Gastroesophageal sphincter (tissue), 4 donors: Measurements from ENCODE around the gene TECPR2. TPM values are rescaled to one million over a fixed set of nuclear protein-coding genes. Genes with fewer than 3 reads are reported as not detected.
"Not testable (repeated sequence)": the region's sequence is repeated elsewhere in the genome, so short reads cannot be mapped to it uniquely, and the experiment has no call there.

Source experiments
- ATAC-seq: fragments of 150-250 bp; one replicate; pipeline ENCODE4 v1.9.1; 2016; ENCODE audit warnings: mild to moderate bottlenecking, moderate library complexity
- H3K27ac ChIP-seq, 4 donors: fragments of 200-600 bp; sonication (generic) in 3 of 4; 1 replicate in 3 of 4; 2 replicates in 1 of 4; pipeline ENCODE4 v1.5.1; 2016 to 2019
- H3K27me3 ChIP-seq: fragments of 200-600 bp; sonication (generic); one replicate; pipeline ENCODE4 v1.5.1; 2019
- H3K36me3 ChIP-seq, 2 donors: fragments of 200-600 bp; sonication (generic); one replicate each; pipeline ENCODE4 v1.5.1; 2019; ENCODE audit warnings: control low read depth in 1 of 2
- H3K4me1 ChIP-seq, 3 donors: fragments of 200-600 bp; sonication (generic); 1 replicate in 2 of 3; 2 replicates in 1 of 3; pipeline ENCODE4 v1.5.1; 2016 to 2019; ENCODE audit warnings: control low read depth in 2 of 3
- H3K4me3 ChIP-seq, 2 donors: fragments of 200-600 bp; sonication (generic); one replicate each; pipeline ENCODE4 v1.5.1; 2019; ENCODE audit warnings: mild to moderate bottlenecking in 1 of 2, moderate library complexity in 1 of 2
- H3K9me3 ChIP-seq, 3 donors: fragments of 200-600 bp; sonication (generic); one replicate each; pipeline ENCODE4 v1.5.1; 2017 to 2019; ENCODE audit warnings: control low read depth in 2 of 3
- EP300 ChIP-seq: sonication (generic); formaldehyde crosslinking; IDR thresholded peaks from one replicate; pipeline ENCODE4 v1.6.1; 2017; ENCODE audit warnings: antibody characterized with exemption, mild to moderate bottlenecking
- POLR2A ChIP-seq, 2 donors: fragments of 450-650 bp; IDR thresholded peaks; one replicate each; pipeline ENCODE4 v1.6.1; 2017; ENCODE audit warnings: antibody characterized with exemption in 2 of 2, mild to moderate bottlenecking in 2 of 2, moderate library complexity in 1 of 2
- POLR2AphosphoS5 ChIP-seq: sonication (generic); formaldehyde crosslinking; IDR thresholded peaks from one replicate; pipeline ENCODE4 v1.6.1; 2017; ENCODE audit warnings: antibody characterized with exemption
- WGBS, 2 donors: methylation state at CpG; one replicate each; pipeline ENCODE4 v1.1.5; 2018; ENCODE audit warnings: low coverage in 1 of 2; 5-methylcytosine and 5-hydroxymethylcytosine counted together
- total RNA-seq, 4 donors: library from RNA; depleted of rRNA; stranded (reverse); fragments of >200 nt; gene quantifications; one replicate each; pipeline ENCODE4 v1.1.0, GENCODE V29; 2016
- TF ChIP-seq, protein P1 (sequence below), 4 experiments: fragments of 200-600 bp in 2 of 4; fragments of 450-650 bp in 2 of 4; sonication (generic) in 1 of 4; IDR thresholded peaks; one replicate each; pipeline ENCODE4 v1.5.1; 2017 to 2019; ENCODE audit warnings: antibody characterized with exemption in 4 of 4, mild to moderate bottlenecking in 2 of 4, moderate library complexity in 2 of 4

Gene TECPR2
- total RNA-seq, 4 donors from 2014 or later, result 26.0 to 57.2 (median 30.5) TPM

- no peak for ATAC-seq
- Histone ChIP-seq H3K27ac (no peak overlapping the region), H3K27me3 (no peaks in the 10 kb centered on the region), H3K4me1 (peaks cover 2 to 15% (median 6%) of the 10 kb centered on the region in 3 donors), H3K4me3 (no peak overlapping the region), H3K36me3 (peaks cover 0 to 23% of the 10 kb centered on the region in 2 donors), H3K9me3 (no peaks in the 10 kb centered on the region)
- TF ChIP-seq POLR2AphosphoS5 (no peak), EP300 (no peak), POLR2A (IDR thresholded peaks at IDR 0.05) (no peak)
- TF ChIP-seq, protein P1, sequence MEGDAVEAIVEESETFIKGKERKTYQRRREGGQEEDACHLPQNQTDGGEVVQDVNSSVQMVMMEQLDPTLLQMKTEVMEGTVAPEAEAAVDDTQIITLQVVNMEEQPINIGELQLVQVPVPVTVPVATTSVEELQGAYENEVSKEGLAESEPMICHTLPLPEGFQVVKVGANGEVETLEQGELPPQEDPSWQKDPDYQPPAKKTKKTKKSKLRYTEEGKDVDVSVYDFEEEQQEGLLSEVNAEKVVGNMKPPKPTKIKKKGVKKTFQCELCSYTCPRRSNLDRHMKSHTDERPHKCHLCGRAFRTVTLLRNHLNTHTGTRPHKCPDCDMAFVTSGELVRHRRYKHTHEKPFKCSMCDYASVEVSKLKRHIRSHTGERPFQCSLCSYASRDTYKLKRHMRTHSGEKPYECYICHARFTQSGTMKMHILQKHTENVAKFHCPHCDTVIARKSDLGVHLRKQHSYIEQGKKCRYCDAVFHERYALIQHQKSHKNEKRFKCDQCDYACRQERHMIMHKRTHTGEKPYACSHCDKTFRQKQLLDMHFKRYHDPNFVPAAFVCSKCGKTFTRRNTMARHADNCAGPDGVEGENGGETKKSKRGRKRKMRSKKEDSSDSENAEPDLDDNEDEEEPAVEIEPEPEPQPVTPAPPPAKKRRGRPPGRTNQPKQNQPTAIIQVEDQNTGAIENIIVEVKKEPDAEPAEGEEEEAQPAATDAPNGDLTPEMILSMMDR (IDR thresholded peaks at IDR 0.05), result no peak
- 72 to 74% methylated on average over 3 to 8 of the region's 9 CpGs for WGBS, 2 donors
These were observed 36.9 kb upstream of the TECPR2 start for GRCh38 chr14:102325791-102326345.

GRCh38 chr14:102326583-102326982, 36.2 kb upstream of the TECPR2 start:
- TF ChIP-seq POLR2A (IDR thresholded peaks at IDR 0.05) (no peak), POLR2AphosphoS5 (no peak)
- Histone ChIP-seq H3K27me3 (no peaks in the 10 kb centered on the region), H3K4me1 (peaks cover 2 to 12% (median 6%) of the 10 kb centered on the region in 3 donors), H3K27ac (no peak overlapping the region), H3K36me3 (peaks cover 0 to 30% of the 10 kb centered on the region in 2 donors), H3K4me3 (no peak overlapping the region), H3K9me3 (no peaks in the 10 kb centered on the region)
- 95% methylated on average over 3 of the region's 14 CpGs; no CpG with 5 or more reads in 1 of the 2 donors for WGBS, 2 donors
- ATAC-seq, result no peak

GRCh38 chr14:102329381-102329780, 33.4 kb upstream of the TECPR2 start:
- WGBS, 2 donors, result 93 to 96% methylated on average over 6 of the region's 6 CpGs
- H3K36me3 ChIP-seq, result peaks cover 0 to 58% of the 10 kb centered on the region in 2 donors
- H3K9me3 ChIP-seq, H3K27me3 ChIP-seq, H3K4me1 ChIP-seq, ATAC-seq, H3K4me3 ChIP-seq, H3K27ac ChIP-seq: not testable (repeated sequence)

DNA sequence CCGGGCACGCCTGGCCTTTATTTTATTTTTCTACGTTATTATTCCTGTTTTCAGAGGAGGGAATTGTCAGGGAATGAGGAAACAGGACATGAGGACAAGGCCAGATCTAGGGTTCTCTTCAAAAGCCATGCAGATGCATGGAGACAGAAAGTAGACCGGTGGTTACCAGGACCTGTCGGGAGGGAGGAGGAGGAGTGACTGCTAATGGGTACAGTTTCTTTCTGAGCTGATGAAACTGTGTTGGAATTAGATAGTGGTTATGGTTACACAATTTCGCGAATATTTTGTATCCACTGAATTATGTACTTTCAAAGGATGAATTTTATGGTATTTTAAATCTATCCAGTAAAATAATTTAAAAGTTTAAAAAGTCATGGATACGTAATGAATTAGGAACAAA, 31.9 kb upstream of the TECPR2 start:
- no peaks in the 10 kb centered on the region for H3K27me3 ChIP-seq
- no peaks in the 10 kb centered on the region for H3K9me3 ChIP-seq
- ATAC-seq, result no peak
- H3K36me3 ChIP-seq, result peaks cover 0 to 68% of the 10 kb centered on the region in 2 donors
- WGBS, 2 donors, result 90 to 100% methylated on average over 6 to 8 of the region's 8 CpGs
- H3K4me3 ChIP-seq, result no peak overlapping the region
- TF ChIP-seq EP300, result no peak
- TF ChIP-seq, protein P1 (IDR thresholded peaks at IDR 0.05), result no peak
- no peaks in the 10 kb centered on the region for H3K4me1 ChIP-seq
- no peak overlapping the region for H3K27ac ChIP-seq

GRCh38 chr14:102333390-102333789, 29.4 kb upstream of the TECPR2 start:
- ATAC-seq, result no peak
- Histone ChIP-seq H3K27ac (no peak overlapping the region), H3K4me3 (no peak overlapping the region), H3K9me3 (no peaks in the 10 kb centered on the region), H3K4me1 (no peaks in the 10 kb centered on the region), H3K36me3 (peaks cover 0 to 75% of the 10 kb centered on the region in 2 donors), H3K27me3 (no peaks in the 10 kb centered on the region)
- no peak for TF ChIP-seq POLR2AphosphoS5
- TF ChIP-seq POLR2A (IDR thresholded peaks at IDR 0.05), result no peak
- TF ChIP-seq, protein P1 (IDR thresholded peaks at IDR 0.05), result no peak
- WGBS, 2 donors, result 81 to 82% methylated on average over 5 to 7 of the region's 7 CpGs

DNA sequence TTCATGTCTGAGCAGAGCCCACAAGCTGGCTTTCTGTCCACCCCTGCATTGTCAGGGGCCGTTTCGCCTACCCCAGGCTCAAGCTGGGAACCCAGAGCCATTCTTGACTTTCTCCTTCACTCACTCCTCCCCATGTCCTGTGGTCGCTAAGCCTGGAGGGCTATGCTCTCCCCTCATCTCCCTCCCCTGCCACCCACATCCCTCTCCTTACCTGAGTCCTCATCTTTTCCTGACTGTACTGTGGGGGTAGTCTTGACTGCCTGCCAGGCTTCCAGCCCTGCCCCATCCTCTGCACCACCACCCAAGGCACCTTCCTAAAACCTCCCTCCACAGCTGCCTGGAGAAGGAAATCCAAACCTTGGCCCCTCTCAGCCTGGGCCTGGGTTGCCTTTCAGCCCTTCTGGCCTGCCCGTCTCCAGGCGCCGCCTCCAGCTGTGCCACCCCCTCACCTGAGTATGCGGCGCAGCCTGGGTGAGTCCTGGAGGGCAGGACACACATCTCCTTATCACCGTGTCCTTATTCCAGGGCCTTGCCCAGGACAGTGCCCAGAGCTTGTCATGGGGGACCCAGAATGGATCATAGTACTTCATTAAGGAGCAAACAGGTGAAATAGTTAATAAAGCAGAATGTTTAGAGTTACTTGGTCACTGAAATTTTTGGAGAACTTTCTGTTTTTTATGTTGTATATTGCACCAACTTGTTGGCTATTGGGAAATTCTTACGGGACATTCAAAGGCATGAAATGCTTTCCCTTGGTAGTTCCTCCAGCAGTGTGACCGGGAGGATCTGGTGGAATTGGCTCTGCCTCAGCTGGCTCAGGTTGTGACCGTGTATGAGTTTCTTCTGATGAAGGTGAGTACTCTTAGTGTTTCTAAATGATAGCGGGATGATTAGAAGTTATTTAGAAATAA, 28.7 kb upstream of the TECPR2 start:
- Histone ChIP-seq H3K9me3 (no peaks in the 10 kb centered on the region), H3K36me3 (peaks cover 0 to 82% of the 10 kb centered on the region in 2 donors)

More for the DNA sequence above, 28.7 kb upstream of the TECPR2 start:
- Histone ChIP-seq H3K4me1 (no peaks in the 10 kb centered on the region), H3K27ac (no peak overlapping the region), H3K4me3 (no peak overlapping the region), H3K27me3 (no peaks in the 10 kb centered on the region)
- no peak for TF ChIP-seq EP300
- TF ChIP-seq, protein P1 (IDR thresholded peaks at IDR 0.05), result no peak
- no peak for TF ChIP-seq POLR2A (IDR thresholded peaks at IDR 0.05)
- TF ChIP-seq POLR2AphosphoS5, result no peak
- ATAC-seq, result no peak
- WGBS, 2 donors, result 85 to 94% methylated on average over 6 to 7 of the region's 13 CpGs
